ENCODE measurements around the gene IL1R1.

- TF ChIP-seq CTCF (IDR thresholded peaks at IDR 0.05; ENCODE audit: borderline replicate concordance, extremely low read depth, low read length, poor library complexity, severe bottlenecking) (no peak), EZH2 (IDR thresholded peaks at IDR 0.05; ENCODE audit: borderline replicate concordance, low read depth, low read length, severe bottlenecking) (no peak)
These were observed 16.7 kb downstream of the IL1R1 start for GRCh38 chr2:102159295-102159694.

Data from DND-41 (cell line).